Upper lobe of left lung (tissue), 6 donors: Measurements from ENCODE around the gene DNASE2. TPM values are rescaled to one million over a fixed set of nuclear protein-coding genes. Genes with fewer than 3 reads are reported as not detected.

ENCODE experiments used
- ATAC-seq, 2 donors: fragments of 200-7000 bp; cut with Tn5 transposase; one replicate each; pipeline ENCODE4 v1.9.1; 2022; ENCODE audit warnings: mild to moderate bottlenecking in 2 of 2, moderate library complexity in 2 of 2; ENCODE audit not compliant: low FRiP score in 2 of 2
- DNase-seq, 2 donors: peaks; one replicate each; pipeline ENCODE4 v3.0.0-alpha.2; 2019 to 2020
- H3K27ac ChIP-seq, 4 donors: fragments of 200-600 bp; sonication (generic); one replicate each; pipeline ENCODE4 v1.5.1; 2016 to 2019
- H3K27me3 ChIP-seq, 4 donors: fragments of 200-600 bp; sonication (generic); one replicate each; pipeline ENCODE4 v1.5.1; 2017 to 2019
- H3K36me3 ChIP-seq, 4 donors: fragments of 200-600 bp; sonication (generic); one replicate each; pipeline ENCODE4 v1.5.1; 2016 to 2019
- H3K4me1 ChIP-seq, 4 donors: fragments of 200-600 bp; sonication (generic); one replicate each; pipeline ENCODE4 v1.5.1; 2018 to 2019
- H3K4me3 ChIP-seq, 4 donors: fragments of 200-600 bp; sonication (generic); one replicate each; pipeline ENCODE4 v1.5.1; 2017 to 2019; ENCODE audit warnings: mild to moderate bottlenecking in 2 of 4, moderate library complexity in 1 of 4
- H3K9me3 ChIP-seq, 4 donors: fragments of 200-600 bp; sonication (generic); one replicate each; pipeline ENCODE4 v1.5.1; 2018 to 2019
- CTCF ChIP-seq, 6 experiments: fragments of 450-650 bp in 4 of 6; fragments of 200-600 bp in 2 of 6; sonication (generic) in 2 of 6; IDR thresholded peaks; one replicate each; pipeline ENCODE4 v1.5.1; 2016 to 2019; ENCODE audit warnings: antibody characterized with exemption in 6 of 6
- EP300 ChIP-seq, 4 donors: sonication (generic); formaldehyde crosslinking; IDR thresholded peaks; one replicate each; pipeline ENCODE4 v1.5.1; 2017; ENCODE audit warnings: antibody characterized with exemption in 4 of 4, control low read depth in 2 of 4
- POLR2A ChIP-seq, 4 donors: fragments of 450-650 bp; IDR thresholded peaks; one replicate each; pipeline ENCODE4 v1.5.1; 2016 to 2017; ENCODE audit warnings: antibody characterized with exemption in 4 of 4, mild to moderate bottlenecking in 2 of 4
- POLR2AphosphoS5 ChIP-seq, 2 donors: sonication (generic); formaldehyde crosslinking; IDR thresholded peaks; one replicate each; pipeline ENCODE4 v1.5.1; 2017; ENCODE audit warnings: antibody characterized with exemption in 2 of 2
- WGBS, 2 donors: methylation state at CpG; one replicate each; pipeline ENCODE4 v1.1.5; 2017 to 2018; 5-methylcytosine and 5-hydroxymethylcytosine counted together
- total RNA-seq, 6 donors: library from RNA; depleted of rRNA in 4 of 6; stranded (reverse); fragments of >200 nt in 4 of 6; gene quantifications; one replicate each; pipeline versions ENCODE4 v1.1.0 to v1.2.1, GENCODE V29; 2016 to 2021
- donor health status: DM: no; HTN: no; CAD: no; lungs with moderate emphysema.
- donor health status: DM: no; HTN: yes; CAD: no; lungs with severe emphysema.

The DNASE2 gene
- total RNA-seq, 6 donors from 2014 or later = 34.6 to 87.2 (median 60.1) TPM

GRCh38 chr19:12886969-12887747, 5.9 kb upstream of the DNASE2 start, which contains the start of gene KLF1:
Gene KLF1, minus strand, starts transcription at chr19:12887201. Its CDS starts 61 bp downstream, at chr19:12887140.
- no peak for ATAC-seq
- no peak for DNase-seq
- Histone ChIP-seq H3K27ac (peak within 1 kb of the TSS in 1 of 4 donors; percentile 54), H3K4me1 (peaks cover 30 to 36% (median 33%) of the 10 kb centered on the region in 4 donors), H3K4me3 (peak within 1 kb of the TSS in 3 of 4 donors; percentile 43 to 57 (median 53)), H3K36me3 (no peaks in the 10 kb centered on the region), H3K27me3 (peaks cover 0 to 6% (median 2%) of the 10 kb centered on the region in 4 donors), H3K9me3 (peaks cover 0 to 8% (median 4%) of the 10 kb centered on the region in 4 donors)
- WGBS, 2 donors = 67 to 75% methylated on average over 6 to 14 of the region's 17 CpGs
- TF ChIP-seq EP300 (IDR thresholded peaks at IDR 0.05) (no peak), POLR2A (IDR thresholded peaks at IDR 0.05) (no peak), CTCF (IDR thresholded peaks at IDR 0.05) (no peak), POLR2AphosphoS5 (IDR thresholded peaks at IDR 0.05) (no peak)

GRCh38 chr19:12886651-12886968, 5.4 kb upstream of the DNASE2 start:
- peaks cover 0 to 6% (median 2%) of the 10 kb centered on the region in 4 donors for H3K27me3 ChIP-seq

GRCh38 chr19:12885749-12886650, 4.8 kb upstream of the DNASE2 start:
- H3K27me3 ChIP-seq = peaks cover 0 to 6% (median 2%) of the 10 kb centered on the region in 4 donors
- DNase-seq (no peak), ATAC-seq (no peak)
- TF ChIP-seq CTCF (IDR thresholded peaks at IDR 0.05) = peak in 1 of 6 experiments; percentile 3
- no peak for TF ChIP-seq POLR2A (IDR thresholded peaks at IDR 0.05)
- TF ChIP-seq POLR2AphosphoS5 (IDR thresholded peaks at IDR 0.05) = no peak
- TF ChIP-seq EP300 (IDR thresholded peaks at IDR 0.05) = no peak
- H3K9me3 ChIP-seq = peaks cover 0 to 8% (median 4%) of the 10 kb centered on the region in 4 donors
- H3K27ac ChIP-seq = peak overlapping the region in 2 of 4 donors; percentile 38 to 54
- no peaks in the 10 kb centered on the region for H3K36me3 ChIP-seq
- H3K4me1 ChIP-seq = peaks cover 21 to 33% (median 23%) of the 10 kb centered on the region in 4 donors
- H3K4me3 ChIP-seq = peak overlapping the region; percentile 28 to 57 (median 48)
- 19 to 35% methylated on average over 4 to 13 of the region's 53 CpGs for WGBS, 2 donors

More at GRCh38 chr19:12886651-12886968, 5.4 kb upstream of the DNASE2 start:
- no peak overlapping the region for H3K4me3 ChIP-seq
- ATAC-seq (no peak), DNase-seq (no peak)
- TF ChIP-seq EP300 (IDR thresholded peaks at IDR 0.05) (no peak), POLR2A (IDR thresholded peaks at IDR 0.05) (no peak), POLR2AphosphoS5 (IDR thresholded peaks at IDR 0.05) (no peak), CTCF (IDR thresholded peaks at IDR 0.05) (no peak)
- H3K9me3 ChIP-seq = peaks cover 0 to 8% (median 4%) of the 10 kb centered on the region in 4 donors
- 74 to 80% methylated on average over 5 of the region's 5 CpGs for WGBS, 2 donors
- H3K27ac ChIP-seq = no peak overlapping the region
- peaks cover 24 to 35% (median 27%) of the 10 kb centered on the region in 4 donors for H3K4me1 ChIP-seq
- no peaks in the 10 kb centered on the region for H3K36me3 ChIP-seq

GRCh38 chr19:12884926-12885748, 3.9 kb upstream of the DNASE2 start:
- DNase-seq (peak; percentile 93 to 98), ATAC-seq (peak; percentile 62 to 81)
- Histone ChIP-seq H3K27ac (peak overlapping the region in 3 of 4 donors; percentile 38 to 54 (median 40)), H3K9me3 (peaks cover 0 to 8% (median 4%) of the 10 kb centered on the region in 4 donors), H3K4me1 (peaks cover 21 to 36% (median 25%) of the 10 kb centered on the region in 4 donors), H3K27me3 (peaks cover 0 to 6% (median 2%) of the 10 kb centered on the region in 4 donors), H3K36me3 (no peaks in the 10 kb centered on the region), H3K4me3 (peak overlapping the region; percentile 28 to 57 (median 48))
- WGBS, 2 donors = 9% methylated on average over 53 of the region's 73 CpGs; no CpG with 5 or more reads in 1 of the 2 donors
- no peak for TF ChIP-seq EP300 (IDR thresholded peaks at IDR 0.05)
- no peak for TF ChIP-seq POLR2AphosphoS5 (IDR thresholded peaks at IDR 0.05)
- peak; percentile 56 to 82 (median 70) for TF ChIP-seq CTCF (IDR thresholded peaks at IDR 0.05)
- TF ChIP-seq POLR2A (IDR thresholded peaks at IDR 0.05) = no peak
